DND-41 (cell line): ENCODE results near the gene VPS35L.
"Not testable (repeated sequence)": the region's sequence is repeated elsewhere in the genome, so short reads cannot be mapped to it uniquely, and the experiment has no call there.

ENCODE experiments used
- ATAC-seq: fragments of 200-7000 bp; cut with Tn5 transposase; 3 replicates; pipeline ENCODE4 v1.9.1; 2021; ENCODE audit warnings: low read depth; ENCODE audit not compliant: insufficient read depth
- DNase-seq: peaks from one replicate; pipeline ENCODE4 v3.0.0-alpha.2; 2020
- H2AFZ ChIP-seq: 2 replicates; pipeline ENCODE4 v1.6.0; 2012; ENCODE audit warnings: low read depth, low read length
- H3K27ac ChIP-seq: 2 replicates; pipeline ENCODE4 v1.5.1; 2012; ENCODE audit warnings: low read length, inconsistent platforms
- H3K27me3 ChIP-seq: fragments of 200-600 bp; sonication (generic); 2 replicates; pipeline ENCODE4 v1.6.0; 2012; ENCODE audit warnings: low read length, mild to moderate bottlenecking, inconsistent platforms; ENCODE audit not compliant: insufficient read depth, poor library complexity
- H3K36me3 ChIP-seq: 2 replicates; pipeline ENCODE4 v1.5.1; 2012; ENCODE audit warnings: low read length, inconsistent platforms; ENCODE audit not compliant: insufficient read depth
- H3K4me1 ChIP-seq: 2 replicates; pipeline ENCODE4 v1.5.1; 2012; ENCODE audit warnings: mild to moderate bottlenecking, low read length; ENCODE audit not compliant: insufficient read depth
- H3K4me2 ChIP-seq: 2 replicates; pipeline ENCODE4 v1.6.0; 2012; ENCODE audit warnings: mild to moderate bottlenecking, moderate library complexity, low read length, inconsistent platforms; ENCODE audit not compliant: insufficient read depth
- H3K4me3 ChIP-seq, 2 experiments: fragments of 200-600 bp in 1 of 2; shearing (Covaris generic) in 1 of 2; 2 replicates each; pipeline ENCODE4 v1.5.1; 2012 to 2016; ENCODE audit warnings: inconsistent platforms in 2 of 2, low read length in 2 of 2, mild to moderate bottlenecking in 2 of 2, low read depth in 1 of 2, moderate library complexity in 1 of 2
- H3K79me2 ChIP-seq: 2 replicates; pipeline ENCODE4 v1.6.0; 2012; ENCODE audit warnings: low read length, inconsistent platforms; ENCODE audit not compliant: insufficient read depth
- H3K9ac ChIP-seq: 2 replicates; pipeline ENCODE4 v1.6.0; 2012; ENCODE audit warnings: low read depth, mild to moderate bottlenecking, inconsistent platforms, low read length, moderate library complexity
- H3K9me3 ChIP-seq: 2 replicates; pipeline ENCODE4 v1.5.1; 2012; ENCODE audit warnings: low read length, moderate library complexity, mild to moderate bottlenecking, inconsistent platforms; ENCODE audit not compliant: insufficient read depth, severe bottlenecking
- H4K20me1 ChIP-seq: 2 replicates; pipeline ENCODE4 v1.6.0; 2012; ENCODE audit warnings: low read length; ENCODE audit not compliant: insufficient read depth
- CTCF ChIP-seq: IDR thresholded peaks from 2 replicates; pipeline ENCODE4 v1.5.1; 2012; ENCODE audit warnings: borderline replicate concordance, low read length, moderate library complexity, mild to moderate bottlenecking; ENCODE audit not compliant: poor library complexity, severe bottlenecking; ENCODE audit errors: extremely low read depth
- EZH2 ChIP-seq: IDR thresholded peaks from 3 replicates; pipeline ENCODE4 v1.6.1; 2012; ENCODE audit warnings: borderline replicate concordance, low read depth, mild to moderate bottlenecking, moderate library complexity, low read length, inconsistent platforms; ENCODE audit not compliant: severe bottlenecking

The VPS35L gene

GRCh38 chr16:19660432-19660831 lies 104.9 kb downstream of the VPS35L start:
- Histone ChIP-seq H3K36me3 (peaks cover 36% of the 10 kb centered on the region), H3K27ac (no peak overlapping the region), H3K4me1 (no peaks in the 10 kb centered on the region), H3K79me2 (no peaks in the 10 kb centered on the region), H4K20me1 (no peaks in the 10 kb centered on the region), H3K9ac (no peak overlapping the region), H2AFZ (no peak overlapping the region), H3K9me3 (peaks cover 3% of the 10 kb centered on the region), H3K27me3 (no peaks in the 10 kb centered on the region), H3K4me3 (no peak overlapping the region), H3K4me2 (no peak overlapping the region)
- no peak for ATAC-seq
- TF ChIP-seq CTCF (no peak), EZH2 (no peak)
- DNase-seq = no peak

GRCh38 chr16:19662351-19662750 lies 106.8 kb downstream of the VPS35L start:
- no peak overlapping the region for H3K4me2 ChIP-seq
- no peak for TF ChIP-seq EZH2
- H3K36me3 ChIP-seq = peaks cover 28% of the 10 kb centered on the region
- H3K79me2 ChIP-seq = no peaks in the 10 kb centered on the region
- H3K9me3 ChIP-seq = peaks cover 3% of the 10 kb centered on the region
- H3K9ac ChIP-seq = no peak overlapping the region
- no peak overlapping the region for H3K4me3 ChIP-seq
- H4K20me1 ChIP-seq = no peaks in the 10 kb centered on the region
- no peaks in the 10 kb centered on the region for H3K4me1 ChIP-seq
- no peak overlapping the region for H2AFZ ChIP-seq
- DNase-seq = no peak
- ATAC-seq = no peak
- H3K27ac ChIP-seq = no peak overlapping the region
- no peaks in the 10 kb centered on the region for H3K27me3 ChIP-seq

GRCh38 chr16:19664166-19664565 lies 108.7 kb downstream of the VPS35L start:
- Histone ChIP-seq H3K4me3 (no peak overlapping the region), H3K27me3 (no peaks in the 10 kb centered on the region), H2AFZ (no peak overlapping the region), H3K4me1 (no peaks in the 10 kb centered on the region), H3K4me2 (no peak overlapping the region), H3K27ac (no peak overlapping the region), H3K9me3 (peaks cover 3% of the 10 kb centered on the region), H4K20me1 (no peaks in the 10 kb centered on the region), H3K79me2 (no peaks in the 10 kb centered on the region), H3K36me3 (peaks cover 19% of the 10 kb centered on the region), H3K9ac (no peak overlapping the region)
- ATAC-seq (no peak), DNase-seq (no peak)
- TF ChIP-seq EZH2 (no peak), CTCF (no peak)

- H3K9me3 ChIP-seq, DNase-seq, H3K4me3 ChIP-seq, H3K27ac ChIP-seq, H3K27me3 ChIP-seq, H3K4me1 ChIP-seq, H4K20me1 ChIP-seq, H3K4me2 ChIP-seq, H3K9ac ChIP-seq, H2AFZ ChIP-seq, ATAC-seq, H3K79me2 ChIP-seq: not testable (repeated sequence)
- H3K36me3 ChIP-seq = peaks cover 25% of the 10 kb centered on the region
These were observed 109.8 kb downstream of the VPS35L start for GRCh38 chr16:19665313-19665712.

GRCh38 chr16:19666477-19666876 lies 111.0 kb downstream of the VPS35L start:
- Histone ChIP-seq H2AFZ (no peak overlapping the region), H3K36me3 (peaks cover 26% of the 10 kb centered on the region), H3K27me3 (no peaks in the 10 kb centered on the region), H3K79me2 (no peaks in the 10 kb centered on the region), H3K27ac (no peak overlapping the region), H3K4me1 (no peaks in the 10 kb centered on the region), H3K9me3 (peaks cover 2% of the 10 kb centered on the region), H3K4me2 (no peak overlapping the region), H3K4me3 (no peak overlapping the region), H3K9ac (no peak overlapping the region), H4K20me1 (no peaks in the 10 kb centered on the region)
- DNase-seq (no peak), ATAC-seq (no peak)
- TF ChIP-seq CTCF (no peak), EZH2 (no peak)
